Mammary epithelial cell (primary cell): ENCODE results near the gene PKIG.

Experiments used
- CTCF ChIP-seq, 2 donors: IDR thresholded peaks in 1 of 2; conservative IDR thresholded peaks in 1 of 2; 2 replicates each; pipeline ENCODE4 v1.5.1; 2011 to 2012; ENCODE audit warnings: inconsistent platforms in 2 of 2, low read length in 2 of 2, mild to moderate bottlenecking in 2 of 2, control low read depth in 1 of 2, low read depth in 1 of 2; ENCODE audit not compliant: insufficient read depth in 1 of 2; ENCODE audit errors: extremely low read depth in 1 of 2
- EZH2 ChIP-seq: IDR thresholded peaks from 2 replicates; pipeline ENCODE4 v1.6.1; 2012; ENCODE audit warnings: low read length, inconsistent platforms, borderline replicate concordance

DNA sequence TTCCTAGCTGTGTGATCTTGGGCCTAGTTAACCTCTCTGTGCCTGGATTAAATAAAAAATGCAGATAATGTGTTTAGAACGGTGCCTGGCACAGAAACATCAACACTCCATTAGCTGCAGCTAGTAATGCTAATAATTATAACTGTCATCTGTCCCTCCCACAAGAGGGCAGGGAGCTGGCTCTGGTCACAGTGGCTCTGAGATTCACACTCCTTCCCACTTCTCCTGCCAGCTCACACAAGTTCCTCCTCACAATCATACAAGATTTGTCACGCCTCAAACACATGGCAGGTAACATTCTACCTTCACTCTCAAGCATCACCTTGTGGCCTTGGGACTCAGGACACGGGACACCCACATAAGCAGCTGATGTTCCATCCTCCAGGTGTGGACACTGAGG lies 66.7 kb downstream of the PKIG start:
- TF ChIP-seq CTCF (conservative IDR thresholded peaks at IDR 0.05 in 1 of 2, IDR thresholded peaks at IDR 0.05 in 1 of 2; ENCODE audit: extremely low read depth in 1 of 2, insufficient read depth in 1 of 2, low read depth in 1 of 2, low read length in 2 of 2) = no peak
- no peak for TF ChIP-seq EZH2
